GM23338 (cell line): ENCODE results near the gene FSIP1. TPM values are rescaled to one million over a fixed set of nuclear protein-coding genes. Genes with fewer than 3 reads are reported as not detected.
A peak's percentile ranks its signal among the peaks of the same experiment; 100 is the strongest.

ENCODE experiments used
- ATAC-seq: fragments of 200-7000 bp; cut with Tn5 transposase; 3 replicates; pipeline ENCODE4 v1.9.1; 2020
- DNase-seq: peaks from one replicate; pipeline ENCODE4 v3.0.0-alpha.2; 2015; ENCODE audit warnings: low spot score
- H2AFZ ChIP-seq: fragments of 200-600 bp; sonication (generic); 2 replicates; pipeline ENCODE4 v1.8.0; 2016; ENCODE audit warnings: antibody characterized with exemption, mild to moderate bottlenecking, moderate library complexity
- H3F3A ChIP-seq: fragments of 200-600 bp; sonication (generic); replicated peaks from 2 replicates; pipeline ENCODE4 v1.8.0; 2017; ENCODE audit warnings: antibody characterized with exemption, mixed run types, low read depth
- H3K27ac ChIP-seq: fragments of 200-600 bp; sonication (generic); 2 replicates; pipeline ENCODE4 v1.6.1; 2016; ENCODE audit warnings: low read depth
- H3K27me3 ChIP-seq: fragments of 200-600 bp; sonication (generic); 2 replicates; pipeline ENCODE4 v1.8.0; 2016; ENCODE audit warnings: mild to moderate bottlenecking, mixed run types, moderate library complexity; ENCODE audit not compliant: insufficient read depth
- H3K36me3 ChIP-seq: fragments of 200-600 bp; sonication (generic); 2 replicates; pipeline ENCODE4 v1.8.0; 2016; ENCODE audit warnings: mild to moderate bottlenecking; ENCODE audit not compliant: insufficient read depth
- H3K4me1 ChIP-seq: fragments of 200-600 bp; sonication (generic); 2 replicates; pipeline ENCODE4 v1.8.0; 2016; ENCODE audit warnings: mild to moderate bottlenecking, moderate library complexity; ENCODE audit not compliant: insufficient read depth
- H3K4me2 ChIP-seq: fragments of 200-600 bp; sonication (generic); 2 replicates; pipeline ENCODE4 v1.7.1; 2017; ENCODE audit warnings: mixed run types
- H3K4me3 ChIP-seq: fragments of 200-600 bp; sonication (generic); 2 replicates; pipeline ENCODE4 v1.6.1; 2016; ENCODE audit warnings: mixed run types
- H3K79me2 ChIP-seq: fragments of 200-600 bp; sonication (generic); replicated peaks from 2 replicates; pipeline ENCODE4 v1.8.0; 2017; ENCODE audit warnings: mild to moderate bottlenecking; ENCODE audit not compliant: insufficient read depth
- H3K9me2 ChIP-seq: fragments of 200-600 bp; sonication (generic); 2 replicates; pipeline ENCODE4 v1.8.0; 2017; ENCODE audit not compliant: insufficient read depth
- H4K20me1 ChIP-seq: fragments of 200-600 bp; sonication (generic); replicated peaks from 2 replicates; pipeline ENCODE4 v1.8.0; 2017; ENCODE audit warnings: mild to moderate bottlenecking; ENCODE audit not compliant: insufficient read depth
- H3K27ac Mint-ChIP-seq: 2 replicates; pipeline ENCODE4 v1.8.0; 2020; ENCODE audit warnings: inconsistent platforms, mild to moderate bottlenecking, moderate library complexity, mixed read lengths
- H3K27me3 Mint-ChIP-seq: 3 replicates; pipeline ENCODE4 v1.8.0; 2022; ENCODE audit warnings: low read depth, mild to moderate bottlenecking, moderate library complexity, mixed read lengths, inconsistent platforms; ENCODE audit not compliant: insufficient read depth, poor library complexity
- H3K36me3 Mint-ChIP-seq: 3 replicates; pipeline ENCODE4 v1.8.0; 2021; ENCODE audit warnings: low read depth, mild to moderate bottlenecking, inconsistent platforms, moderate library complexity, mixed read lengths
- H3K4me1 Mint-ChIP-seq: 3 replicates; pipeline ENCODE4 v1.8.0; 2020; ENCODE audit warnings: mild to moderate bottlenecking, inconsistent platforms, mixed read lengths
- H3K4me3 Mint-ChIP-seq: 3 replicates; pipeline ENCODE4 v1.8.0; 2021; ENCODE audit warnings: moderate library complexity, mild to moderate bottlenecking, inconsistent platforms, mixed read lengths
- H3K9me3 Mint-ChIP-seq: 3 replicates; pipeline ENCODE4 v1.8.0; 2020; ENCODE audit warnings: moderate library complexity, mild to moderate bottlenecking, inconsistent platforms, mixed read lengths
- CREB1 ChIP-seq: fragments of 250-450 bp; sonication (Bioruptor Pico); IDR thresholded peaks from 2 replicates; pipeline ENCODE4 v1.5.0; 2020; ENCODE audit warnings: low read depth, mild to moderate bottlenecking, moderate library complexity
- NANOG ChIP-seq: IDR thresholded peaks from 2 replicates; pipeline ENCODE4 v1.6.1; 2016; ENCODE audit warnings: antibody characterized with exemption, borderline replicate concordance
- STAT1 ChIP-seq: IDR thresholded peaks from one replicate; pipeline ENCODE4 v1.6.1; 2016; ENCODE audit warnings: antibody characterized with exemption; ENCODE audit not compliant: unreplicated experiment
- polyA plus RNA-seq: library from polyadenylated mRNA; unstranded; fragments of >200 nt; fragmentation: Nextera tagmentation; extraction: Ambion mirVana; gene quantifications from 2 replicates; pipeline ENCODE4 v1.2.1, GENCODE V29; 2016
- total RNA-seq: library from RNA; depleted of rRNA; stranded (reverse); fragments of >200 nt; shearing (Covaris generic); gene quantifications from 2 replicates; pipeline ENCODE4 v1.2.3, GENCODE V29; 2014
- TF ChIP-seq, protein P1 (sequence below), 2 experiments: fragments of 200-600 bp in 1 of 2; sonication (generic) in 1 of 2; conservative IDR thresholded peaks; 2 replicates each; pipeline versions ENCODE4 v1.5.1 to v1.6.1; 2016 to 2017; ENCODE audit warnings: antibody characterized with exemption in 2 of 2, low read depth in 2 of 2, mild to moderate bottlenecking in 2 of 2, moderate library complexity in 1 of 2
- TF ChIP-seq, protein P2 (sequence below): IDR thresholded peaks from 2 replicates; pipeline ENCODE4 v1.6.1; 2016; ENCODE audit warnings: antibody characterized with exemption

FSIP1 gene
- total and polyA plus RNA-seq, 2 experiments from 2014 or later, result 0.92 to 2.1 TPM

- DNase-seq (no peak), ATAC-seq (no peak)
- Histone ChIP-seq H3K9me2 (no peaks in the 10 kb centered on the region), H3K36me3 (no peaks in the 10 kb centered on the region), H3K79me2 (no peaks in the 10 kb centered on the region), H3K4me3 (no peak overlapping the region), H3F3A (no peaks in the 10 kb centered on the region), H3K27ac (no peak overlapping the region), H3K4me2 (no peak overlapping the region), H3K4me1 (no peaks in the 10 kb centered on the region), H2AFZ (no peak overlapping the region), H3K27me3 (no peaks in the 10 kb centered on the region), H4K20me1 (no peaks in the 10 kb centered on the region)
- Mint-ChIP-seq H3K27ac (no peak overlapping the region), H3K9me3 (no peaks in the 10 kb centered on the region), H3K36me3 (no peaks in the 10 kb centered on the region), H3K27me3 (no peaks in the 10 kb centered on the region), H3K4me3 (no peak overlapping the region), H3K4me1 (0 out of 3 replicates have a peak, but pooled peaks cover 3% of the 10 kb centered on the region)
- no peak for TF ChIP-seq STAT1
- TF ChIP-seq, protein P1, sequence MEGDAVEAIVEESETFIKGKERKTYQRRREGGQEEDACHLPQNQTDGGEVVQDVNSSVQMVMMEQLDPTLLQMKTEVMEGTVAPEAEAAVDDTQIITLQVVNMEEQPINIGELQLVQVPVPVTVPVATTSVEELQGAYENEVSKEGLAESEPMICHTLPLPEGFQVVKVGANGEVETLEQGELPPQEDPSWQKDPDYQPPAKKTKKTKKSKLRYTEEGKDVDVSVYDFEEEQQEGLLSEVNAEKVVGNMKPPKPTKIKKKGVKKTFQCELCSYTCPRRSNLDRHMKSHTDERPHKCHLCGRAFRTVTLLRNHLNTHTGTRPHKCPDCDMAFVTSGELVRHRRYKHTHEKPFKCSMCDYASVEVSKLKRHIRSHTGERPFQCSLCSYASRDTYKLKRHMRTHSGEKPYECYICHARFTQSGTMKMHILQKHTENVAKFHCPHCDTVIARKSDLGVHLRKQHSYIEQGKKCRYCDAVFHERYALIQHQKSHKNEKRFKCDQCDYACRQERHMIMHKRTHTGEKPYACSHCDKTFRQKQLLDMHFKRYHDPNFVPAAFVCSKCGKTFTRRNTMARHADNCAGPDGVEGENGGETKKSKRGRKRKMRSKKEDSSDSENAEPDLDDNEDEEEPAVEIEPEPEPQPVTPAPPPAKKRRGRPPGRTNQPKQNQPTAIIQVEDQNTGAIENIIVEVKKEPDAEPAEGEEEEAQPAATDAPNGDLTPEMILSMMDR (conservative IDR thresholded peaks at IDR 0.05; ENCODE audit: low read depth in 2 of 2), result no peak
- TF ChIP-seq CREB1 (CRISPR knock-in tag), result no peak
- no peak for TF ChIP-seq NANOG
Observed at GRCh38 chr15:39719109-39719508, 63.5 kb downstream of the FSIP1 start.

DNA sequence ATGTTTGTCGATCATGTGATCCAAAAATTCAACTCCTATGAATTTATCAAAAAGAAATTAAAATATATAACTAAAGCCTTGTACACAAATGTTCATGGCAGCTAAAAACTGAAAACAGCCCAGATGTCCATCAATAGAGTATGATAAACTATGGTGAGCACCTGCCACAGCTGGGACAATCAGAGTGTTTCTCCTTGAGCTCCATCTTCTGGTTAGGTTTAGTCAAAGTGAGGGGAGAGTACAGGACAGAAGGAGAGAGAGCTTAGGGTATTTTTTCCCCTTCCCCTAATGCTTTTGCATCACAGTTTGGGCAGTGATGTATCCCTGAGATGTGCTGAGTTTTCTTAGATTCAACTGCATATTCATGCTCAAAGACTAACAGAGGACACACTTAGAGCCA lies 65.5 kb downstream of the FSIP1 start:
- H3K27ac Mint-ChIP-seq, result no peak overlapping the region
- H3K9me3 Mint-ChIP-seq, result no peaks in the 10 kb centered on the region
- H4K20me1 ChIP-seq, result no peaks in the 10 kb centered on the region
- H3K79me2 ChIP-seq, result no peaks in the 10 kb centered on the region
- no peaks in the 10 kb centered on the region for H3K27me3 ChIP-seq
- 0 out of 3 replicates have a peak, but pooled peaks cover 3% of the 10 kb centered on the region for H3K4me1 Mint-ChIP-seq
- no peak overlapping the region for H3K4me3 ChIP-seq
- no peaks in the 10 kb centered on the region for H3K36me3 ChIP-seq
- H2AFZ ChIP-seq, result no peak overlapping the region; the same call in 1 of the 2 replicates
- H3K9me2 ChIP-seq, result no peaks in the 10 kb centered on the region
- DNase-seq (no peak), ATAC-seq (no peak)
- H3K4me2 ChIP-seq, result no peak overlapping the region
- no peaks in the 10 kb centered on the region for H3F3A ChIP-seq
- H3K27me3 Mint-ChIP-seq, result no peaks in the 10 kb centered on the region
- no peak overlapping the region for H3K4me3 Mint-ChIP-seq
- no peak overlapping the region for H3K27ac ChIP-seq
- TF ChIP-seq, protein P1 (conservative IDR thresholded peaks at IDR 0.05; ENCODE audit: low read depth in 2 of 2), result peak in 1 of 2 experiments; percentile 36; a peak in 1 of 4 replicates
- TF ChIP-seq, protein P2, sequence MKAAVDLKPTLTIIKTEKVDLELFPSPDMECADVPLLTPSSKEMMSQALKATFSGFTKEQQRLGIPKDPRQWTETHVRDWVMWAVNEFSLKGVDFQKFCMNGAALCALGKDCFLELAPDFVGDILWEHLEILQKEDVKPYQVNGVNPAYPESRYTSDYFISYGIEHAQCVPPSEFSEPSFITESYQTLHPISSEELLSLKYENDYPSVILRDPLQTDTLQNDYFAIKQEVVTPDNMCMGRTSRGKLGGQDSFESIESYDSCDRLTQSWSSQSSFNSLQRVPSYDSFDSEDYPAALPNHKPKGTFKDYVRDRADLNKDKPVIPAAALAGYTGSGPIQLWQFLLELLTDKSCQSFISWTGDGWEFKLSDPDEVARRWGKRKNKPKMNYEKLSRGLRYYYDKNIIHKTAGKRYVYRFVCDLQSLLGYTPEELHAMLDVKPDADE, result no peak
- TF ChIP-seq NANOG, result no peak
- no peaks in the 10 kb centered on the region for H3K4me1 ChIP-seq
- no peaks in the 10 kb centered on the region for H3K36me3 Mint-ChIP-seq
